H4 (cell line): ENCODE data around the gene MAP4K2. TPM values are rescaled to one million over a fixed set of nuclear protein-coding genes. Genes with fewer than 3 reads are reported as not detected.

Source experiments
- DNase-seq: peaks from one replicate; pipeline ENCODE4 v3.0.0-alpha.2; 2015; ENCODE audit warnings: low spot score
- total RNA-seq: library from RNA; depleted of rRNA; stranded (reverse); fragments of >200 nt; shearing (Covaris generic); gene quantifications from 2 replicates; pipeline ENCODE4 v1.2.3, GENCODE V29; 2014

MAP4K2 gene
- total RNA-seq, 1 experiment from 2014 or later, result 18.0 TPM

GRCh38 chr11:64813826-64814225 lies 10.8 kb upstream of the MAP4K2 start:
- DNase-seq, result no peak

GRCh38 chr11:64810891-64811272 lies 7.9 kb upstream of the MAP4K2 start:
- DNase-seq, result no peak

DNA sequence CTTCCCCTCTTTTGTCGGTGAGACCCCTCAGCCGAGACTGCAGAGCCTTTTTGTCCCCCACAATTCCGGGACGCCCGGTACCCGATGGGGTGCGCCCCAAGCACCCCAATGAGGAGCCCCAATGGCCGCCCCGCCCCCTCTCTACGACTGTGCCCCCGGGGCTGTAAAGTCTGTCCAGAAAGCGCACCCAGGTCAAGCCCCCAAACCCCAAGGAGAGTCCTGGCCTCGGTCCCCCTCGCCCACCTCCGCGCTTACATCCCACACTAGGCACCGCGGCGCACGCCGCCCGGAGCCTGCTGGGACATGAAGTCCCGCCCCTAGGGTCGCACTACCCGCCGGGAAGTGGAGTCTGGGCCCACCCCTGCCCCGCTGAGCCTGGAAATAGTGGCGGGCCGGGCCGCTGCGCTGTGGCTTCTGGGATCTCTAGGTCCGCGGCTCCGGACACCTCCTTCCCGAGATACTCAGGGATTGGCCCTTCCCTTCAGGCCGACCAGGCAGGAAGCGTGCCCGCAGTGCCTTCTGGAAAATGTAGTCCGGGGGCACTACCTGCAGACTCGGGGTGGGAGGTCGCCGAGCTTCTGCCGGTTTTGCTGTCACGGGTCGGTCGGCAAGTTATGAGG lies 7.4 kb upstream of the MAP4K2 start, which contains the start of gene MEN1:
MEN1 (minus strand) TSS at position 281 of the 620 bp plus-strand sequence. CDS start 442 bp downstream, outside the sequence.
- peak; percentile 95 for DNase-seq

- DNase-seq, result no peak
These were observed 6.8 kb upstream of the MAP4K2 start for GRCh38 chr11:64809781-64810241.

GRCh38 chr11:64805481-64805880 lies 2.5 kb upstream of the MAP4K2 start:
- DNase-seq, result no peak

DNA sequence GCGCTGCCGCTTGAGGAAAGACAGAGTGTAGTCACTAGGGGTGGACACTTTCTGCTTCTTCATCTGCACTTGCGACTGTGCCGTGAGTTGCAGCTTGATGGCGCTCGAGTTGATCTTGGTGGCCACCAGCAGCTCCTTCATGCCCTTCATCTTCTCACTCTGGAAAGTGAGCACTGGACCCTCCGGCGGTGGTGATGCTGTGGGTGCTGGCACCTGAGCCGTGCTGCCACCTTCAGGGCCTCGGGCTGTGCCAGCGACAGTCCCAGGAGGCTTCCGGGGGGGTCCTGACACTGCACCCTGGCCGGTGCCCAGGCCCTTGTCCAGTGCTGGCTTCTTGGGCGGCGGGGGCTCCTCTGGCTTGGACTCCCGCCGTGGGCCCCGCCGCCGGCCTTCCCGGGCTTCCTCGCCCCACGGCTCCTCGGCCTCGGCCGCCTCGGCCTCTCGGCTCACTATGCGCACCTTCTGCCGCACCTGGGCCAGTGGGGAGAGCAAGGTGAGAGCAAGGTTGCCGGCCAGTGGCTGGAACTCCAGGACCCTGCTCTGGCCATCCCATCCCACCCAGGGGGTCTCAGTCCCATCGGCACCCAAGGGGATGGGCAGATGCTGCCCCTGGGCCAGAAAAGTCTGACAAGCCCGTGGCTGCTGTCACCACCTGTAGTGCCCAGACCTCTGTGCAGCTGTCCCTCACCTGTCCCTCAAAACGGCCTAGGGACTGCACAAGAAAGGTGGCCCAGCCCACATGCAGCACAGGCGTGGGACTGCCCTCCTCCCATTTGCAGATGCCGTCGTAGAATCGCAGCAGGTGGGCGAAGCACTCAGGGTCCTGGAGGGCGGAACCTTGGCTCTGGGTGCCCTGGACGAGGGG lies 1.6 kb upstream of the MAP4K2 start:
- DNase-seq, result no peak

GRCh38 chr11:64803846-64804345 lies 882 bp upstream of the MAP4K2 start:
- DNase-seq, result no peak

DNA sequence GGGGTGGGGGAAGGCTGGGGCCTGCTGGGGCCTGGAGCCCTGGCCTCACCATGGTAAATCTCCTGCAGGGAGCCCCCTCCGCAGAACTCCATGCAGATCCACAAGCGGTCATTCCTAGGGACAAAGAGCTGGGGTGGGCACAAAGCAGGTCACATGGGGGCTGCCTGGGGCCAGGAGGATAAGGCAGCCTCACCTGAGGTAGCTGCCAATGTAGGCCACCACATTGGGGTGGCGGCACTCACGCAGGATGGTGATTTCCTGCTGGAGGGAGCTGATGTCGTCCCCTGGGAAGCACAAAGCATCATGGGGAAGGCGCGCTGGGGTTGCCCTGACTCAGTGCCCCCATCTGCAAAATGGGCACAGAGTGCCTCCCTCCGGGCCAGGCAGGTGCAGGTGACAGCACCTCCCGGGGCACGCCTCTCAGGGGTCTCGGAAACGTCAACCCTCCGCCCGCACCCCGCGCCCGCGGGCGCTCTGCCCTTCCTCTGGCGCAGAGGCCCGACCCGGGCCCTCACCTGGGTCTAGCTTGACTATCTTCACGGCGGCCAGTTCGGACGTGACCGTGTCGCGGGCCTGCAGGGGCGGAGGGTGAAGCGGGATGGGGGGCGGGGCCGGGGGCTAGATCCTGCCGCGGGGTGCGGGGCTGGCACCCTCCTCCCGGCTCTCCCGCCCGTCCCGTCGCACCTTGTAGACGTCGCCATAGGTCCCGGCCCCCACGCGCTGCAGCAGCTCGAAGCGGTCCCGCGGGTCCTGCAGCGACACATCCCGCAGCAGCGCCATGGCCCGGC lies 450 bp downstream of the MAP4K2 start:
- DNase-seq, result no peak

DNA sequence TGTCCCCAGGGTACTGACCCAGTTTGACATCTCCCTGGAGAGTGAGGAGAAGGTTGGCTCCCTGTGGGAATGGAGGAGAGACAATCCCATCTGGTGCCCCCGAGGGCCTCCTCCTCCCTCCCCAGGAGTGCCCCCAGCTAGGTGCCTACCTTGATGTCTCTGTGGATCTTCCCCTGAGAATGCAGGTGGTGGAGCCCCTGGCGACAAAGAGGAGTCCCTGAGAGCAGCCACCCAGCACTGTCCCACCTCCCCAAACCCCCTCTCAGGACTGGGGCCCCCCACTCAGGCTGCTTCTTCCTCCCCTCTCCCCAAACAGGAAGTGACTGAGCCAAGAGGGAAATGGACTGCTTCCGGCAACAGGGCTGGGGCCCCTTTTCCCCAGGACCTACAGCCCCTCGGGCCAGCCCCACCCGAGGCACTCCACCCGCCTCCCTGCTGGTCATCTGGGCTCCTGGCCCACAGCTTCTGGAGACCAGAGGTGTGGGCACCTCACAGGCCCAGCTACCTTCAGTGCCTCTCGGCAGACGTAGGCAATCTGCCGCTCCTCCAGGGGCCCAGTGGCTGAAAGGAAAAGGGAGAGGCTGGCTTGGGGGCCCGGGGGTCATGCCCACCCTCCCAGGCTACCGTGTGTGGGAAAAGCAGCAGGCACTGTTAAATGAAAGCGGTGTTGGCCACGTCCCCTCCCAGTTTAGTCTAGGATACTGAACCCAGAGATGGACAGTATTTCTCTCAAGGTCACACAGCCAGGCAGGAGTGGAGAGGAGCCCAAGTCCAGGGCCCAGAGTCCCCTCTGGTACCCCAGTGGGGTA lies 1.2 kb downstream of the MAP4K2 start:
- DNase-seq, result no peak

- DNase-seq, result no peak
These were observed 1.9 kb downstream of the MAP4K2 start for GRCh38 chr11:64801158-64801464.

GRCh38 chr11:64800303-64801157 lies 2.5 kb downstream of the MAP4K2 start:
- no peak for DNase-seq

DNA sequence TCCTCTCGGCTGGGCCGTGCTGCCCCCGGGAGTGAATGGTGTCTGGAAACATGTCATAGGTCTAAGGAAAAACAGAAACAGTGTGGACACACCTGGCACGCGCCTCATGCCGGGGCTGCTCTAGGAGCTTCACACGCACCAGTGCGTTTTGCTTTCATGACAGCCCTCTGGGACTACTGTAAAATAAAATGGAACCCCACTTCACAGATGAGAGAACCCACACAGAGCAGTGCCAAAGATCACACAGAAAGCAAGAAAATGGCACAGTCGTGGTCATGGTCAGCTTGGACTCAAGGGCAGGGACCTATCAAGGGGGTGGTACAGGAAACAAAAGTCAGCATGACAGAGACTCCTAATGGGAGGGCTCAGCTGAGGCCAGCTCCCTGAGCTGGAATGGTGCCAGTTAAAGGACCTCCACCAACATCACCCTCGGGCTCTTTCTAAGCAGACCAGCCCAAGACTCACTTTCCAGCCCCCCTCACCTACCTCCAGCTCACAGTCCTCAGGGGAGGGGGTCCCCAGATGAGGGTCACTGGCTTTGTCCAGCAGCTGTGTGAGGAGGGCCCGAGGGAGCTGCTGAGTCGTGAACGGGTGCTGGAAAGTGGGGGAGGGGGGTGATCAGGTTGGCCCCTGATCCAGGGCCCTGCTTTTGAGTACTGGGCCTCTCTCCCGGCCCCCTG lies 3.3 kb downstream of the MAP4K2 start:
- no peak for DNase-seq

- no peak for DNase-seq
These were observed 3.8 kb downstream of the MAP4K2 start for GRCh38 chr11:64799256-64799622.

DNA sequence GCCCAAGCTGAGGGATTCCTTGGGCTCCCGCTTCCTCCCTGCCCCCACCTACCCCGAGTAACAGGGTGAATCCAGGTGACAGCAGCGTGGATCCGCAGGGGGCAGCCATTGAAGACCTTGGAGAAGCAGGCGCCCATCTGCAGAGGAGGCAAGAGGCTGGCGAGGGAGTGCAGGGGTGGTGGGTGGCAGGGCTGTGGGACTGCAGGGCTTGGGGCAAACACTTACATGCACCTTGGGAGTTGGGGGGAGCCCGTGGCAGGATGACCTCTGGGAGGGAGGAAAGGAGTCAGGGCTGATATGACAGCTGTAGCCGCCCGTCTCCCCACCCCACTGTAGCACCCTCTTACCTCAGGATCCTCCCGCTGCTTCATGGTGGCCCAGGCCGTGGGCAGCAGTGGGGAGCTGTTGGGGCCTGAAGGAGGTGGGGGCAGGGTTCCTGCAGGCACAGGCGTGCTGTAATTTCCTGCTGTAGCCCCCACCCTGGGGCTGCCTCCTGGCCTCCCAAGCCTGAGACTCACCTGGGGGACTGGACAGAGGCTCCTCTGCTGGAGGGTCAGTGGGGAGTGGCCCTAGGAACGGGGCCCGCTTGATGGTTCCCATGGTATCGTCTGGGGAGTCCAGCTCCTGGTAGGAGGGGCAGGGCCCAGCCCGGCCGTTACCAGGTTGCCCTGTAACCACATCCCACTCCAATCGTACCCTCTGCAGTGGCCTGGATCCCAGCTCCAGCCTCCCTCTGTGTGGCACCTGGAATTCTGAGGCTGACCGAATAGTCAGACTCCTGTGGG lies 6.1 kb downstream of the MAP4K2 start:
- no peak for DNase-seq

GRCh38 chr11:64796047-64796756 lies 6.8 kb downstream of the MAP4K2 start:
- DNase-seq, result no peak

- DNase-seq, result no peak
These were observed 8.5 kb downstream of the MAP4K2 start for GRCh38 chr11:64794526-64794925.

DNA sequence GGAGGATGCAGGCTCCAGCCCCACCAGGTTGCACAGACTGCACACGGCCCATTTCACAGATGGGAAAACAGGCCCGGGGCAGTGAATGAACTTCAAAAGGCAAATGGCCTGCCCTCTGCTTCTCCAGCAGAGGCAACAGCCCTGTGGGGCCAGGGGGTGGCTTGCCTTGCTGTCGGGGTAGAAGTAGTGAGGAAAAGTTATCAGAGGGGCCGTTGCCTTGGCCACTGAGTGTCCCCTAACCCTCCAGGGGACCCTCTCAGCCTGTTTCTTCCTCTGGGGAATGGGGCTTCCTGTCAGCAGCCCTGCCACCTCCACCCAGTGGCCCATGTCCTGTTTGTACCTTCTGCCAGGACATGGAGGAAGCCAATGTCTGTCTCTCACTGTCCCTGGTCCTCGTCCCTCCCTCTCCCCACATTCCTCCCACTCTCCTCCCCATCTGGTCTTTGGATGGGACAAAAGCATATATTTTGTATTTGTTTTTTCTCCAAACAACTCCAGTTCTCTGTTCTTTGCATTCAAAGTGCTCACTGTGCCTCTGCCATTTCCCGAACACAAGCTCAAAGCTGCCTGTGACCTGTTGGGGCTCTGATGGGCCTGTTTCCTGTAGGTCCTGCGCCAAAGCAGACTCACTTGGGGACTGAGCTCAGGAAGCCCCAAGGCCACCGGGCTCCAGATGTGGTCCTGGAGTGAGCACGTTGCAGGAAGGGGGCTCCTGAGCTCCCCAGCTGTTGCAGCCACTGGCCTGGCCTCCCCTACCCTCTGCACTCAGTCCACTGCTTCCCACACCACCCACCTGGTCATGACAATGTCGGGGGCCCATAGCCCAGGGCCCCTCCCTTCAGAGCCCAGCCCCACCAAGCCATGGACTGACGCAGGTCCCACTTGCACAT lies 9.5 kb downstream of the MAP4K2 start:
- no peak for DNase-seq
